B cell (primary cell): Measurements from ENCODE around the gene ANKHD1. TPM values are rescaled to one million over a fixed set of nuclear protein-coding genes. Genes with fewer than 3 reads are reported as not detected.

ENCODE experiments used
- ATAC-seq: fragments of 200-7000 bp; cut with Tn5 transposase; one replicate; pipeline ENCODE4 v1.10.0; 2021; ENCODE audit warnings: low read depth, mild to moderate bottlenecking, moderate number of reproducible peaks, moderate library complexity
- CTCF ChIA-PET: fragments of 350-600 bp; sonication (Branson Sonifier 250); formaldehyde crosslinking; loops from one replicate; lab custom pipeline; 2021; ENCODE audit warnings: antibody characterized with exemption, inconsistent platforms; lab: Charles Lee
- POLR2A ChIA-PET: fragments of 350-600 bp; sonication (Branson Sonifier 250); formaldehyde crosslinking; loops from one replicate; lab custom pipeline; 2021; ENCODE audit warnings: antibody characterized with exemption; lab: Charles Lee
- DNase-seq: peaks from one replicate; pipeline ENCODE4 v3.0.0; 2013
- H2AFZ ChIP-seq: 2 replicates; pipeline ENCODE4 v1.6.1; 2012; ENCODE audit warnings: mild to moderate bottlenecking, low read depth, low read length; ENCODE audit not compliant: insufficient read depth, poor library complexity, severe bottlenecking
- H3K27ac ChIP-seq, 2 donors: 1 replicate in 1 of 2; 2 replicates in 1 of 2; pipeline ENCODE4 v1.5.1; 2012 to 2013; ENCODE audit warnings: low read length in 2 of 2, mild to moderate bottlenecking in 2 of 2, moderate library complexity in 1 of 2
- H3K27me3 ChIP-seq, 4 experiments: fragments of 200-600 bp in 1 of 4; sonication (generic) in 1 of 4; replicated peaks in 1 of 4; 1 replicate in 2 of 4; 2 replicates in 2 of 4; pipeline versions ENCODE4 v1.6.1 to v1.7.0; 2013 to 2016; ENCODE audit warnings: low read length in 3 of 4, mild to moderate bottlenecking in 2 of 4, mixed read lengths in 1 of 4, moderate library complexity in 1 of 4; ENCODE audit not compliant: insufficient read depth in 4 of 4, control insufficient read depth in 3 of 4; ENCODE audit errors: control extremely low read depth in 1 of 4
- H3K36me3 ChIP-seq, 2 experiments: replicated peaks in 1 of 2; 1 replicate in 1 of 2; 2 replicates in 1 of 2; pipeline versions ENCODE4 v1.6.1 to v1.7.1; 2013; ENCODE audit warnings: low read length in 1 of 2; ENCODE audit not compliant: insufficient read depth in 2 of 2, control insufficient read depth in 1 of 2; ENCODE audit errors: control extremely low read depth in 1 of 2, extremely low read depth in 1 of 2
- H3K4me1 ChIP-seq, 2 donors: fragments of 200-600 bp in 1 of 2; sonication (generic) in 1 of 2; 1 replicate in 1 of 2; 2 replicates in 1 of 2; pipeline versions ENCODE4 v1.5.1 to v1.6.1; 2013 to 2017; ENCODE audit warnings: low read length in 2 of 2; ENCODE audit not compliant: control insufficient read depth in 2 of 2, insufficient read depth in 2 of 2
- H3K4me2 ChIP-seq: replicated peaks from 2 replicates; pipeline ENCODE3; 2012; ENCODE audit warnings: mild to moderate bottlenecking, low read depth, low read length; ENCODE audit not compliant: poor library complexity, severe bottlenecking
- H3K4me3 ChIP-seq, 5 experiments: fragments of 200-600 bp in 1 of 5; sonication (generic) in 1 of 5; 1 replicate in 3 of 5; 2 replicates in 2 of 5; pipeline versions ENCODE4 v1.5.1 to v1.7.0; 2011 to 2016; ENCODE audit warnings: low read length in 4 of 5, mild to moderate bottlenecking in 4 of 5, low read depth in 2 of 5, control low read depth in 1 of 5, moderate library complexity in 1 of 5; ENCODE audit not compliant: insufficient read depth in 1 of 5; ENCODE audit errors: control extremely low read depth in 1 of 5, extremely low read depth in 1 of 5
- H3K79me2 ChIP-seq: fragments of 200-600 bp; sonication (generic); one replicate; pipeline ENCODE4 v1.6.0; 2016; ENCODE audit warnings: low read length; ENCODE audit not compliant: control insufficient read depth, insufficient read depth
- H3K9ac ChIP-seq: fragments of 200-600 bp; sonication (generic); 2 replicates; pipeline ENCODE4 v1.6.1; 2017; ENCODE audit warnings: mild to moderate bottlenecking, low read length, moderate library complexity
- H3K9me3 ChIP-seq, 3 donors: one replicate each; pipeline versions ENCODE4 v1.6.1 to v1.7.1; 2013; ENCODE audit warnings: low read length in 2 of 3; ENCODE audit not compliant: control insufficient read depth in 2 of 3, insufficient read depth in 1 of 3; ENCODE audit errors: control extremely low read depth in 1 of 3
- H4K20me1 ChIP-seq: 2 replicates; pipeline ENCODE4 v1.6.0; 2012; ENCODE audit warnings: mild to moderate bottlenecking, low read length; ENCODE audit not compliant: insufficient read depth, control insufficient read depth, poor library complexity, severe bottlenecking
- H3K27ac Mint-ChIP-seq: one replicate; pipeline ENCODE4 v1.8.0; 2021; ENCODE audit warnings: mixed read lengths
- H3K27me3 Mint-ChIP-seq: one replicate; pipeline ENCODE4 v1.8.0; 2021; ENCODE audit warnings: mixed read lengths
- H3K4me1 Mint-ChIP-seq: one replicate; pipeline ENCODE4 v1.8.0; 2021; ENCODE audit warnings: mixed read lengths
- H3K4me3 Mint-ChIP-seq: one replicate; pipeline ENCODE4 v1.8.0; 2021; ENCODE audit warnings: mixed read lengths
- H3K9me3 Mint-ChIP-seq: one replicate; pipeline ENCODE4 v1.8.0; 2022; ENCODE audit warnings: mixed read lengths; ENCODE audit not compliant: insufficient read depth
- EZH2 ChIP-seq: IDR thresholded peaks from 2 replicates; pipeline ENCODE4 v1.6.1; 2012; ENCODE audit warnings: borderline replicate concordance, low read depth, mild to moderate bottlenecking, moderate library complexity, low read length; ENCODE audit not compliant: insufficient read depth, poor library complexity, severe bottlenecking
- WGBS: methylation state at CpG from one replicate; pipeline ENCODE4 v1.1.5; 2013; ENCODE audit warnings: missing lambda C conversion rate; ENCODE audit not compliant: insufficient coverage; 5-methylcytosine and 5-hydroxymethylcytosine counted together
- intact Hi-C: fragments of 100-400 bp; cut with micrococcal nuclease; formaldehyde crosslinking; loops from one replicate; pipeline ENCODE4 v1.10.0; 2022
- polyA plus RNA-seq: library from polyadenylated mRNA; depleted of rRNA; stranded (reverse); fragments of >200 nt; gene quantifications from 2 replicates; pipeline ENCODE4 v1.2.3, GENCODE V29; 2012
- total RNA-seq, 2 donors: library from RNA; stranded (reverse); fragments of 120-200 nt in 1 of 2; gene quantifications; 1 replicate in 1 of 2; 2 replicates in 1 of 2; pipeline versions ENCODE4 v1.2.3 to v1.2.4, GENCODE V29; 2013 to 2022
- TF ChIP-seq, protein P1 (sequence below): fragments of 200-600 bp; IDR thresholded peaks from one replicate; pipeline ENCODE4 v1.8.0; 2022; ENCODE audit warnings: antibody characterized with exemption, mild to moderate bottlenecking

Gene ANKHD1
- total and polyA plus RNA-seq, 2 donors (not counting 1 experiment from before 2014, with no cell fraction given) = 96.3 to 246 TPM

DNA sequence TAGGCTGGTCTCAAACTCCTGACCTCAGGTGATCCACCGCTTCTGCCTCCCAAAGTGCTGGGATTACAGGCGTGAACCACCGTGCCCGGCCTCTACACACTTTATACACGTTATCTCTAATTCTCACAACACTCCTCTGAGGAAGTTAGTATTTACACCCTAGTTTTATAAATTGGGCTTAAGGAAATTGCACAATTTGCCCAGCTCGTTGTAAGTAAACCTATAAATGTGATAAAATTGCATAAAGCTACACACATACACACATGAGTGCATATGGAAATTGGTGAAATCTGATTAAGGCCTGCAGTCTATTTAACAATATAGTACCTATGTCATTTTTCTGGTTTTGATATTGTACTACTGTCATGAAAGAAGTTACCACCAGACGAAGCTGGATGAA, 46.1 kb upstream of the ANKHD1 start:
- Histone ChIP-seq H3K4me1 (peaks cover 6 to 16% of the 10 kb centered on the region in 2 donors), H3K9me3 (no peaks in the 10 kb centered on the region), H3K27ac (no peak overlapping the region), H3K4me3 (no peak overlapping the region), H3K4me2 (no peak overlapping the region), H3K27me3 (no peaks in the 10 kb centered on the region), H2AFZ (no peak overlapping the region), H3K36me3 (no peaks in the 10 kb centered on the region), H3K9ac (no peak overlapping the region), H4K20me1 (no peaks in the 10 kb centered on the region), H3K79me2 (no peaks in the 10 kb centered on the region)
- peaks cover 14% of the 10 kb centered on the region for H3K27me3 Mint-ChIP-seq
- TF ChIP-seq, protein P1, sequence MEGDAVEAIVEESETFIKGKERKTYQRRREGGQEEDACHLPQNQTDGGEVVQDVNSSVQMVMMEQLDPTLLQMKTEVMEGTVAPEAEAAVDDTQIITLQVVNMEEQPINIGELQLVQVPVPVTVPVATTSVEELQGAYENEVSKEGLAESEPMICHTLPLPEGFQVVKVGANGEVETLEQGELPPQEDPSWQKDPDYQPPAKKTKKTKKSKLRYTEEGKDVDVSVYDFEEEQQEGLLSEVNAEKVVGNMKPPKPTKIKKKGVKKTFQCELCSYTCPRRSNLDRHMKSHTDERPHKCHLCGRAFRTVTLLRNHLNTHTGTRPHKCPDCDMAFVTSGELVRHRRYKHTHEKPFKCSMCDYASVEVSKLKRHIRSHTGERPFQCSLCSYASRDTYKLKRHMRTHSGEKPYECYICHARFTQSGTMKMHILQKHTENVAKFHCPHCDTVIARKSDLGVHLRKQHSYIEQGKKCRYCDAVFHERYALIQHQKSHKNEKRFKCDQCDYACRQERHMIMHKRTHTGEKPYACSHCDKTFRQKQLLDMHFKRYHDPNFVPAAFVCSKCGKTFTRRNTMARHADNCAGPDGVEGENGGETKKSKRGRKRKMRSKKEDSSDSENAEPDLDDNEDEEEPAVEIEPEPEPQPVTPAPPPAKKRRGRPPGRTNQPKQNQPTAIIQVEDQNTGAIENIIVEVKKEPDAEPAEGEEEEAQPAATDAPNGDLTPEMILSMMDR = no peak
- no peak for TF ChIP-seq EZH2
- intact Hi-C loops = no loop called here
- ChIA-PET CTCF (interaction anchor here (0.6 to 18.0 kb wide), 8 partner anchors 8 to 366 kb away, joined by 3 to 594 read pairs (median 4); partner anchors contain the start of gene HBEGF), POLR2A (no interaction called here)
- ATAC-seq (no peak), DNase-seq (no peak)
- no peaks in the 10 kb centered on the region for H3K9me3 Mint-ChIP-seq
- H3K27ac Mint-ChIP-seq = no peak overlapping the region
- H3K4me3 Mint-ChIP-seq = no peak overlapping the region
- no CpG with 5 or more reads among the region's 7 CpGs for WGBS
- peaks cover 11% of the 10 kb centered on the region for H3K4me1 Mint-ChIP-seq

DNA sequence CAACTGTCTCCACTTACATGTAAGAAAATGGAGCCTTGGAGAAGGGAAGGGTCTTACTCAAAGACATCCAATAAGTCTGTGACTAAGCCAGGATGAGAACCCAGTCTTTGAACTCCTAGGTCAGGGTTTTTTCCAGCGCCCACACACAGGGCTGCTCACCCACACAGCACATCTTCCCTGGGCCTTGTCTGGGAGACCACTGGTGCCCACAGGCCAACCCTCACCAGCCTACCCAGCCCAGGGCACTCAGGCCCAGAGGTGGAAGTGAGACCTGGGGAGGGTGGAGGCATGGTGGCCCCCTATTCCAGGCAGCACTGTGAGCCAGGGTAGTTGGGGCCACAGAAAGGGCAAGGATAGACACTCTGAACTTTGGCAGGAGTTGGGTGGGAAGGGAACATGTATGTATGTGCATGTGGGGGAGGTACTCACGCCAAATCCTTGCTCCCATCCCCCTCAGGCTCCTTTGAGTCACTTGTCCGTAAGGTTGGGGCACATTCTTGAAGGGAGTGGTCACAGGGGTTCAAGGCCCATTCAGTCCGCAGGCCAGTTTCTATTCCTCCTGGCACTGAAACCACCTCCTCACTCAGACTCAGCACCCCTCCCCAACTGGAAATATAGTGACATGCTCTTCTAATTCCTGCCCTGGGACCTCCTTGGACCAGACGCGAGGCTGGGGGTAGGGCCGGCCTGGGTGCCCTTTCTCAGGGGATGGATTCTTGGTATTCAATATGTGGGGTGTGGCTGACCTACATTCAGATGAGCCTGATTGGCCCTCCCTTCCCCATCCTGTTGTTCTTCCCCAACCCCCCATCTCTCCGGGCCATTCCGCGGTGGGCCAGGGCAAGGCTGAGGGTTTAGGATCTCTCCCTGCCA, 44.5 kb upstream of the ANKHD1 start:
- Mint-ChIP-seq H3K4me3 (peak overlapping the region; percentile 46), H3K4me1 (peaks cover 6% of the 10 kb centered on the region), H3K27me3 (peaks cover 8% of the 10 kb centered on the region), H3K27ac (no peak overlapping the region), H3K9me3 (no peaks in the 10 kb centered on the region)
- Histone ChIP-seq H3K79me2 (no peaks in the 10 kb centered on the region), H3K4me3 (peak overlapping the region in 1 of 5 experiments; percentile 18), H3K36me3 (no peaks in the 10 kb centered on the region), H2AFZ (peak overlapping the region; percentile 71), H3K9me3 (no peaks in the 10 kb centered on the region), H3K4me1 (peaks cover 6 to 12% of the 10 kb centered on the region in 2 donors), H4K20me1 (no peaks in the 10 kb centered on the region), H3K27me3 (no peaks in the 10 kb centered on the region), H3K9ac (peak overlapping the region; percentile 42), H3K4me2 (peak overlapping the region; percentile 69), H3K27ac (no peak overlapping the region)
- DNase-seq (no peak), ATAC-seq (peak; percentile 19)
- TF ChIP-seq, protein P1 = no peak
- POLR2A ChIA-PET = no interaction called here
- WGBS = 41% methylated on average over 6 of the region's 10 CpGs
- CTCF ChIA-PET = interaction anchor here (2.8 to 18.0 kb wide), 2 partner anchors 11 to 111 kb away, joined by 30 to 594 read pairs; partner anchors contain the start of gene HBEGF
- intact Hi-C loops = loop anchor here (1.0 kb wide), 3 partner anchors 11 to 117 kb away; partner anchors contain the start of gene HBEGF
